Skeletal muscle satellite cell (primary cell): Measurements from ENCODE around the gene RPS25. TPM values are rescaled to one million over a fixed set of nuclear protein-coding genes. Genes with fewer than 3 reads are reported as not detected.
"Not testable (repeated sequence)": the region's sequence is repeated elsewhere in the genome, so short reads cannot be mapped to it uniquely, and the experiment has no call there.

Experiments
- H3K27me3 ChIP-seq: 2 replicates; pipeline ENCODE4 v1.7.0; 2013; ENCODE audit warnings: low read length; ENCODE audit not compliant: control insufficient read depth, insufficient read depth
- H3K36me3 ChIP-seq: 2 replicates; pipeline ENCODE4 v1.7.0; 2013; ENCODE audit warnings: mild to moderate bottlenecking, control low read depth, low read length; ENCODE audit not compliant: insufficient read depth
- H3K4me1 ChIP-seq: 2 replicates; pipeline ENCODE4 v1.7.0; 2013; ENCODE audit warnings: low read length; ENCODE audit not compliant: control insufficient read depth, insufficient read depth
- H3K4me2 ChIP-seq: 2 replicates; pipeline ENCODE4 v1.7.0; 2013; ENCODE audit warnings: mild to moderate bottlenecking, low read length
- H3K4me3 ChIP-seq: 2 replicates; pipeline ENCODE4 v1.7.0; 2013; ENCODE audit warnings: low read length
- H3K9ac ChIP-seq: 2 replicates; pipeline ENCODE4 v1.7.0; 2013; ENCODE audit warnings: mild to moderate bottlenecking, low read depth, low read length, moderate library complexity
- H3K9me3 ChIP-seq: replicated peaks from 2 replicates; pipeline ENCODE4 v1.7.0; 2013; ENCODE audit warnings: mild to moderate bottlenecking, control low read depth, low read length
- small RNA-seq: library from RNA; depleted of rRNA; stranded (forward); fragments of <200 nt; gene quantifications from one replicate; pipeline ENCODE3, GENCODE V24; 2012

The RPS25 gene

GRCh38 chr11:118980191-118980881 is 37.8 kb downstream of the RPS25 start:
- Histone ChIP-seq H3K9me3 (no peaks in the 10 kb centered on the region), H3K9ac (no peak overlapping the region), H3K4me2 (no peak overlapping the region), H3K27me3 (peaks cover 33% of the 10 kb centered on the region), H3K4me1 (no peaks in the 10 kb centered on the region), H3K36me3 (no peaks in the 10 kb centered on the region), H3K4me3 (no peak overlapping the region)

- peaks cover 42% of the 10 kb centered on the region for H3K27me3 ChIP-seq
- H3K4me2 ChIP-seq: no peak overlapping the region
- no peak overlapping the region for H3K4me3 ChIP-seq
- H3K36me3 ChIP-seq: no peaks in the 10 kb centered on the region
- no peaks in the 10 kb centered on the region for H3K4me1 ChIP-seq
- H3K9ac ChIP-seq: no peak overlapping the region
- H3K9me3 ChIP-seq: no peaks in the 10 kb centered on the region
Measured at GRCh38 chr11:118979434-118979833, 38.7 kb downstream of the RPS25 start.

DNA sequence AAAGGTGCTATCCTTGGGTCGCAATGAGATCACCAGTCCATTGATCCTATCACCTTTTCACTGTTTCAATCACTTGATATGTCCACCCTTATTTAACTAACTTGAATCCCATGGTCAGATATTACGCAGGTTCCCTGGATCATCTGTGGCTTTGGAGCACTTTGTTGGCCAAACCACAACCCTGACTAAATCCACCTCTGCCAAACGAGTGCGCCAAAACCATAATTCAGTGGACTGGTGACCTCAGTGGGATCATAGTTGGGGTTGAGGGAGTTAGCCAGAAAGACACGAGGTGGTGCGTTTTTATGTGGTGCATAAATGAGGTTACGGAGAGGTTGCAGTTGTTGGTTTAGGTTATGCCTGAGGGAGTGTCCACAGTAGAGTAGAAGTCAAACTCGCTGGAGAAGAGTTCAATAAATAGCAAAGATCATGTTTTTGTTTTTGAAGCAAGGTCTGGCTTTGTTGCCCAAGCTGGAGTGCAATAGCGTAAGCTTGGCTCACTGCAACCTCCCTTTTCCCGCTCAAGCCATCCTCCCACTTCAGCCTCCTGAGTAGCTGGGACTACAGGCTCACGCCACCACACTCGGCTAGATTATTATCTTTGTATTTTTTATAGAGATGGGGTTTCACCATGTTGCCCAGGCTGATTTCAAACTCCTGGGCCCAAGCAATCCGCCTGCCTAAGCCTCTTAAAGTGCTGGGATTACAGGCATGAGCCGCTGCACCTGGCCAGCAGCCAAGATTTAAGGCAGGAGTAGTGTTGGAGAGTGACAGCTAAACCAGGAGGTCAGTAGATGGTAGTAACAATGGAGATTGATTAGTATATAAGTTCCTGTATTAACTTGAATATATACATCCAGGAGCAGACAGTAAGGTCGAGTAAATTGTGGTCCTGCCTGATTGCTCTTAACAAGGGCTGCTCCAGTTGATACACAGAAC is 42.1 kb downstream of the RPS25 start:
- H3K27me3 ChIP-seq: peaks cover 46% of the 10 kb centered on the region
- H3K9ac ChIP-seq: no peak overlapping the region
- no peak overlapping the region for H3K4me3 ChIP-seq
- H3K4me1 ChIP-seq: no peaks in the 10 kb centered on the region
- H3K36me3 ChIP-seq: no peaks in the 10 kb centered on the region
- no peak overlapping the region for H3K4me2 ChIP-seq
- H3K9me3 ChIP-seq: no peaks in the 10 kb centered on the region

DNA sequence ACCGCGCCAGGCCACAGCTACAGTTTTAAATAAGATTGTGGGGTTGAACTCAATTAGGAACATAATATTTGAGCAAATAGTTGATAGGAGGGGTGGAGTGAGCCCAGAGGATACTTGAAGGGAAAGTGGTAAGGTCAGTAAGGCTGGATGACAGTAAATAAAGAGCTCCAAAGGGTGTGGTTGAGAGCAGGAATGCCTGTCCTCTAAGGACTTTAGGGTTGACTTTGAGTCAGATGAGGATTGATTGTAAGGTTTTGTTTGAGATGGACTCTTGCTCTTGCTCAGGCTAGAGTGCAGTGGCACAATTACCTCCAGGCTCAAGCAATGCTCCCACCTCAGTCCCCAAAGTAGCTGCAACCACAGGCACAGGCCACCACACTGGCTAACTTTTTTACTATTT is 44.2 kb downstream of the RPS25 start:
- Histone ChIP-seq H3K4me3 (no peak overlapping the region), H3K4me1 (no peaks in the 10 kb centered on the region), H3K9me3 (no peaks in the 10 kb centered on the region), H3K27me3 (peaks cover 31% of the 10 kb centered on the region), H3K4me2 (no peak overlapping the region), H3K36me3 (no peaks in the 10 kb centered on the region), H3K9ac (no peak overlapping the region)

GRCh38 chr11:118971646-118972045 is 46.5 kb downstream of the RPS25 start, which contains the start of gene FOXR1:
FOXR1 (plus strand) TSS chr11:118971761; CDS start chr11:118971932, 171 bp downstream.
- H3K4me3 ChIP-seq: no peak within 1 kb of the TSS
- H3K9ac ChIP-seq: no peak within 1 kb of the TSS
- H3K4me2 ChIP-seq: no peak within 1 kb of the TSS
- H3K27me3 ChIP-seq: peaks cover 25% of the 10 kb centered on the region
- no peaks in the 10 kb centered on the region for H3K9me3 ChIP-seq
- no peaks in the 10 kb centered on the region for H3K36me3 ChIP-seq
- H3K4me1 ChIP-seq: no peaks in the 10 kb centered on the region

GRCh38 chr11:118969508-118969907 is 48.6 kb downstream of the RPS25 start:
- H3K4me1 ChIP-seq, H3K4me2 ChIP-seq, H3K4me3 ChIP-seq, H3K36me3 ChIP-seq, H3K9me3 ChIP-seq, H3K9ac ChIP-seq: not testable (repeated sequence)
- H3K27me3 ChIP-seq: peaks cover 13% of the 10 kb centered on the region

Small RNA genes within 50 kb of the gene (small RNA-seq; reads per million reads assigned to genes)
- gene AP003392.2 (not detected), gene RF00017 (not detected), gene RF00019 (not detected)
